HG02571 (cell line): ENCODE measurements around the gene USP22.

Source experiments
- ATAC-seq: cut with Tn5 transposase; IDR thresholded peaks from one replicate; pipeline ENCODE4 v1.9.1; 2021; ENCODE audit warnings: mild to moderate bottlenecking, moderate library complexity; ENCODE audit not compliant: unreplicated experiment

The USP22 gene

DNA sequence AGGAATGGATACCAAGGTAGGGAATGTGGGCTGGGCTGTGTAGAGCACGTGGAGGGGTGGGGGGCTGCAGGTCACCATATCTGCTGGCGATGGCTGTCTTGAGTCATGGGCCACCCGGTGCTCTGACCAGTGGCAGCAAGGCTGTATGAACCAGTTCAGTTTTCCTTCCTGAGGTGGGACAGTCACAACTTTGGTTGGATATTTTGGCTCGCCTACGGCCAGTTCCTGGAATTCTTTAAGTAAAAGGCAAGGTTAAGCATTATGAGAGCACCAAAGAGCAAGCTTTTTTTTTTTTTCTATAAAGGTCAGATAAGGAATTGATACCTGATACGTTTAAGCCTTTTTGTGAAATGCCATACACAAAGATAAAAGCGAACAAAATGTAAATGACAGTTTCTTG lies 81.9 kb downstream of the USP22 start:
- no peak for ATAC-seq

- ATAC-seq, result no peak
These were observed 87.1 kb downstream of the USP22 start for GRCh38 chr17:20955427-20956323.

- ATAC-seq, result no peak
These were observed 88.0 kb downstream of the USP22 start for GRCh38 chr17:20954794-20955193.

DNA sequence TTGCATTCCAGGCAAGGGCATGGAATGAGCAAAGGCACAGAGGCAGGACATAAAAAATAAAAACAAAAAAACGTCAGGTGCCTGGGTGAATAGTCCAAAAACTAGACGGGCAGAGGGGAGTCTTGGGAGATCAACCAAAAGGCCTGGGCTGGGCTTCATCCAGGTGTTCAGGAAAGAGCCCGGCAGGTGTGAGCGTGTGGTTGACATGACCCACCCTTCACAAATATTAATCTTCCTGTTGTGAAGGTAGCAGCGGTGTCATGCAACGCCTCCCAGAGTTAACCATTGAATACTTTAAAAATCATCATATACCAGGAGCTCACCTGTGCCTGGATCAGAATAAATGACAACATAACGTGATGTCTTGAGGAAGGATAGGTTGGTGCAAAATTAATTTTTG lies 90.6 kb downstream of the USP22 start:
- no peak for ATAC-seq
